ENCODE data around the gene ZBTB46. TPM values are rescaled to one million over a fixed set of nuclear protein-coding genes. Genes with fewer than 3 reads are reported as not detected.

ZBTB46 gene
- total and polyA plus RNA-seq, 10 donors = 3.6 to 76.5 (median 32.1) TPM

GRCh38 chr20:63741354-63741675 lies 89.7 kb downstream of the ZBTB46 start:
- 26 to 67% (median 45%) methylated on average over 3 to 6 of the region's 6 CpGs for WGBS, 5 donors
- Histone ChIP-seq H3K4me3 (peak overlapping the region in 6 of 8 donors; percentile 55 to 90 (median 65)), H3K4me1 (peaks cover 39 to 82% (median 61%) of the 10 kb centered on the region in 6 donors), H3K9me3 (no peaks in the 10 kb centered on the region), H3K27ac (peak overlapping the region; percentile 81 to 90 (median 87)), H3K36me3 (peaks cover 0 to 55% (median 28%) of the 10 kb centered on the region in 6 donors), H3K27me3 (replicated peaks in 1 of 7) (peaks cover 0 to 19% (median 0%) of the 10 kb centered on the region in 7 donors)
- no peak for TF ChIP-seq POLR2A (IDR thresholded peaks at IDR 0.05)
- TF ChIP-seq POLR2AphosphoS5 (IDR thresholded peaks at IDR 0.05) = no peak
- TF ChIP-seq, protein P1, sequence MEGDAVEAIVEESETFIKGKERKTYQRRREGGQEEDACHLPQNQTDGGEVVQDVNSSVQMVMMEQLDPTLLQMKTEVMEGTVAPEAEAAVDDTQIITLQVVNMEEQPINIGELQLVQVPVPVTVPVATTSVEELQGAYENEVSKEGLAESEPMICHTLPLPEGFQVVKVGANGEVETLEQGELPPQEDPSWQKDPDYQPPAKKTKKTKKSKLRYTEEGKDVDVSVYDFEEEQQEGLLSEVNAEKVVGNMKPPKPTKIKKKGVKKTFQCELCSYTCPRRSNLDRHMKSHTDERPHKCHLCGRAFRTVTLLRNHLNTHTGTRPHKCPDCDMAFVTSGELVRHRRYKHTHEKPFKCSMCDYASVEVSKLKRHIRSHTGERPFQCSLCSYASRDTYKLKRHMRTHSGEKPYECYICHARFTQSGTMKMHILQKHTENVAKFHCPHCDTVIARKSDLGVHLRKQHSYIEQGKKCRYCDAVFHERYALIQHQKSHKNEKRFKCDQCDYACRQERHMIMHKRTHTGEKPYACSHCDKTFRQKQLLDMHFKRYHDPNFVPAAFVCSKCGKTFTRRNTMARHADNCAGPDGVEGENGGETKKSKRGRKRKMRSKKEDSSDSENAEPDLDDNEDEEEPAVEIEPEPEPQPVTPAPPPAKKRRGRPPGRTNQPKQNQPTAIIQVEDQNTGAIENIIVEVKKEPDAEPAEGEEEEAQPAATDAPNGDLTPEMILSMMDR (IDR thresholded peaks at IDR 0.05 in 8 of 11, conservative IDR thresholded peaks at IDR 0.05 in 3 of 11) = no peak
- intact Hi-C loops (cut with DNase I; ENCODE audit: low total_unique reads) = no loop called here
- DNase-seq = no peak

DNA sequence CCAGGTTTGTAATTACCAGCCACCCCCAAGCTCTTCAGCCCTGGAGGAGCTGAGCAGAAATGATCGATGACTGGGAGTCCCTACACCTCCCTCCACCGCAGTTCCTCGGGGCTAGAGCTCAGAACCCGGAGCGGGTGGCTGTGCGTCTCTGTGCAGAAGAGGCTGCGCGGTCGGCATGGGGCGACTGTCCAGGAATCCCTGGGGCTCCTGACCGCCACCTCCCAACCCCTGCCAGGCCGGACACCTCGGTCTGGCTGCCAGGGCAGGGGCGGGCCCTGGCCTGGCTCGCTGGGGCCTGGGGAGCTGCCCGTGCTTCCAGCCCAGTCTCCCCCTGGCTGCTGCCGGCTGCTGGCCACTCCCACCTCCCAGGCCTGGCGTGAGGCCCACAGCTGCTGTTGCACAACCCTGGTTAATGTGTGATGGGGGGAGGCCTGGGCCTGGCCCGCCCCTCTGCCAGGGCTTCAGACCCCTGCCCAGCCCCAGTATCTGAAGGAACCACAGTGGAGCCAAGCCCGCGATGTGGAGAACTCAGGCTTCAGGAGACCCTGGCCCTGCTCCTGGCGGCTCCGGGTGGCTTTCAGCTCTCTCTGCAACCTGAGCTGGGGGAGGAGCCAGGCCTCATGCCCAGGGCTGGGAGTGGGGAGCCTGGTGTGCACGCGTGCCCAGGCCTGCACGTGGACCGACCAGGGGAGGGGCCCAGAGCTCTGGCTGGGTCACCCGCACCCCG lies 90.3 kb downstream of the ZBTB46 start:
- DNase-seq = peak; percentile 93
- 5 to 18% (median 7%) methylated on average over 3 to 29 of the region's 29 CpGs for WGBS, 5 donors
- H3K27ac ChIP-seq = peak overlapping the region; percentile 81 to 90 (median 87)
- peaks cover 43 to 87% (median 66%) of the 10 kb centered on the region in 6 donors for H3K4me1 ChIP-seq
- peaks cover 0 to 55% (median 27%) of the 10 kb centered on the region in 6 donors for H3K36me3 ChIP-seq
- H3K9me3 ChIP-seq = no peaks in the 10 kb centered on the region
- TF ChIP-seq POLR2A (IDR thresholded peaks at IDR 0.05) (no peak), POLR2AphosphoS5 (IDR thresholded peaks at IDR 0.05) (peak; percentile 73 to 87 (median 78))
- TF ChIP-seq, protein P1 (IDR thresholded peaks at IDR 0.05 in 8 of 11, conservative IDR thresholded peaks at IDR 0.05 in 3 of 11) = peak in 8 of 11 experiments; percentile 14 to 58 (median 32)
- H3K4me3 ChIP-seq = peak overlapping the region; percentile 42 to 90 (median 65)
- intact Hi-C loops (cut with DNase I; ENCODE audit: low total_unique reads) = no loop called here
- H3K27me3 ChIP-seq (replicated peaks in 1 of 7) = peaks cover 0 to 19% (median 0%) of the 10 kb centered on the region in 7 donors

GRCh38 chr20:63740070-63740626 lies 90.9 kb downstream of the ZBTB46 start:
- TF ChIP-seq POLR2AphosphoS5 (IDR thresholded peaks at IDR 0.05) (no peak), POLR2A (IDR thresholded peaks at IDR 0.05) (no peak)
- TF ChIP-seq, protein P1 (IDR thresholded peaks at IDR 0.05 in 8 of 11, conservative IDR thresholded peaks at IDR 0.05 in 3 of 11) = no peak
- Histone ChIP-seq H3K9me3 (no peaks in the 10 kb centered on the region), H3K36me3 (peaks cover 0 to 56% (median 31%) of the 10 kb centered on the region in 6 donors), H3K27ac (peak overlapping the region; percentile 81 to 90 (median 87)), H3K4me3 (peak overlapping the region; percentile 42 to 90 (median 65)), H3K27me3 (replicated peaks in 1 of 7) (peaks cover 0 to 19% (median 0%) of the 10 kb centered on the region in 7 donors), H3K4me1 (peaks cover 45 to 92% (median 71%) of the 10 kb centered on the region in 6 donors)
- intact Hi-C loops (cut with DNase I; ENCODE audit: low total_unique reads) = no loop called here
- WGBS, 5 donors = 0 to 2% (median 1%) methylated on average over 12 to 80 of the region's 80 CpGs
- DNase-seq = peak; percentile 92

Data from spleen (tissue), 11 donors.